PC-9 (cell line): ENCODE data around the gene DNAI1. TPM values are rescaled to one million over a fixed set of nuclear protein-coding genes. Genes with fewer than 3 reads are reported as not detected.

ENCODE experiments used
- BruUV-seq: library from RNA; stranded (reverse); fragments of 400-500 nt; replicated peaks from 2 replicates; lab custom pipeline; 2021; lab: Mats Ljungman, UMichigan
- CTCF ChIA-PET: fragments of 300-600 bp; sonication (Branson Sonifier 250); formaldehyde crosslinking; loops from one replicate; lab custom pipeline; 2022; ENCODE audit warnings: antibody characterized with exemption; lab: Charles Lee
- POLR2A ChIA-PET: fragments of 300-600 bp; sonication (Branson Sonifier 250); formaldehyde crosslinking; loops from one replicate; lab custom pipeline; 2022; ENCODE audit warnings: antibody characterized with exemption; ENCODE audit not compliant: unreplicated experiment; lab: Charles Lee
- DNase-seq, 2 experiments: peaks; one replicate each; pipeline versions ENCODE4 v3.0.0 to v3.0.0-alpha.2; 2015 to 2022; ENCODE audit warnings: mixed read lengths in 1 of 2
- H2AFZ ChIP-seq: fragments of 200-600 bp; sonication (generic); 2 replicates; pipeline ENCODE4 v1.8.1; 2017; ENCODE audit warnings: antibody characterized with exemption
- H3F3A ChIP-seq: fragments of 200-600 bp; sonication (generic); 2 replicates; pipeline ENCODE4 v1.8.1; 2017; ENCODE audit warnings: antibody characterized with exemption, mild to moderate bottlenecking, low read depth; ENCODE audit not compliant: insufficient read depth
- H3K27ac ChIP-seq: fragments of 200-600 bp; sonication (generic); 2 replicates; pipeline ENCODE4 v1.6.1; 2016; ENCODE audit warnings: mixed run types
- H3K27me3 ChIP-seq: fragments of 200-600 bp; sonication (generic); 2 replicates; pipeline ENCODE4 v1.6.1; 2016; ENCODE audit warnings: low read depth, mixed run types; ENCODE audit not compliant: insufficient read depth
- H3K36me3 ChIP-seq: fragments of 200-600 bp; sonication (generic); 2 replicates; pipeline ENCODE4 v1.6.1; 2016; ENCODE audit warnings: low read depth, mixed run types
- H3K4me1 ChIP-seq: fragments of 200-600 bp; sonication (generic); replicated peaks from 2 replicates; pipeline ENCODE4 v1.6.1; 2016; ENCODE audit warnings: mixed run types; ENCODE audit not compliant: insufficient read depth
- H3K4me2 ChIP-seq: fragments of 200-600 bp; sonication (generic); 2 replicates; pipeline ENCODE4 v1.6.1; 2017; ENCODE audit warnings: mixed run types
- H3K4me3 ChIP-seq: fragments of 200-600 bp; sonication (generic); 2 replicates; pipeline ENCODE4 v1.6.1; 2016; ENCODE audit warnings: mixed run types
- H3K79me2 ChIP-seq: fragments of 200-600 bp; sonication (generic); 2 replicates; pipeline ENCODE4 v1.6.1; 2017; ENCODE audit warnings: low read depth, mixed run types
- H3K9me2 ChIP-seq: fragments of 200-600 bp; sonication (generic); 2 replicates; pipeline ENCODE4 v1.8.1; 2017; ENCODE audit warnings: mild to moderate bottlenecking; ENCODE audit not compliant: insufficient read depth
- H3K9me3 ChIP-seq: fragments of 200-600 bp; sonication (generic); 2 replicates; pipeline ENCODE4 v1.8.1; 2016; ENCODE audit warnings: low read depth; ENCODE audit not compliant: insufficient read depth
- H4K20me1 ChIP-seq: fragments of 200-600 bp; sonication (generic); 2 replicates; pipeline ENCODE4 v1.8.1; 2017; ENCODE audit not compliant: insufficient read depth
- CTCF ChIP-seq: fragments of 200-600 bp; sonication (generic); conservative IDR thresholded peaks from 2 replicates; pipeline ENCODE4 v1.6.1; 2017; ENCODE audit warnings: mixed run types, antibody characterized with exemption, mild to moderate bottlenecking, moderate library complexity
- EZH2 ChIP-seq: fragments of 200-600 bp; sonication (generic); IDR thresholded peaks from 2 replicates; pipeline ENCODE4 v1.8.0; 2017; ENCODE audit warnings: antibody characterized with exemption, low read depth
- intact Hi-C: fragments of 100-400 bp; cut with micrococcal nuclease; formaldehyde crosslinking; loops from one replicate; pipeline ENCODE4 v1.10.0; 2022; ENCODE audit not compliant: unreplicated experiment
- total RNA-seq: library from RNA; stranded (reverse); gene quantifications from 2 replicates; pipeline ENCODE4 v1.2.3, GENCODE V29; 2021

DNAI1 gene
- total RNA-seq, 1 experiment from 2014 or later: 1.6 TPM

GRCh38 chr9:34452568-34452967 is 6.0 kb upstream of the DNAI1 start:
- no peaks in the 10 kb centered on the region for H3K9me2 ChIP-seq
- no peak overlapping the region for H3K27ac ChIP-seq
- intact Hi-C loops: no loop called here
- no peaks in the 10 kb centered on the region for H4K20me1 ChIP-seq
- peaks cover 26% of the 10 kb centered on the region for H3K4me1 ChIP-seq
- H3K79me2 ChIP-seq: peaks cover 71% of the 10 kb centered on the region
- peaks cover 20% of the 10 kb centered on the region; the same call in 1 of the 2 replicates for H3F3A ChIP-seq
- no peaks in the 10 kb centered on the region for H3K36me3 ChIP-seq
- no peaks in the 10 kb centered on the region for H3K27me3 ChIP-seq
- no peak for DNase-seq
- CTCF ChIA-PET: no interaction called here
- TF ChIP-seq EZH2 (no peak), CTCF (no peak)
- H3K4me2 ChIP-seq: no peak overlapping the region
- H3K4me3 ChIP-seq: no peak overlapping the region
- no peaks in the 10 kb centered on the region for H3K9me3 ChIP-seq
- no peak overlapping the region for H2AFZ ChIP-seq
- POLR2A ChIA-PET: no interaction called here
- BruUV-seq: no TSS peak

GRCh38 chr9:34454571-34455065 is 4.0 kb upstream of the DNAI1 start:
- Histone ChIP-seq H3K9me3 (no peaks in the 10 kb centered on the region), H3K4me3 (no peak overlapping the region), H3K4me2 (no peak overlapping the region), H3F3A (peaks cover 20% of the 10 kb centered on the region; the same call in 1 of the 2 replicates), H3K4me1 (peaks cover 26% of the 10 kb centered on the region), H2AFZ (no peak overlapping the region), H3K27me3 (no peaks in the 10 kb centered on the region), H3K27ac (no peak overlapping the region), H3K9me2 (no peaks in the 10 kb centered on the region), H3K79me2 (peaks cover 59% of the 10 kb centered on the region), H4K20me1 (no peaks in the 10 kb centered on the region), H3K36me3 (no peaks in the 10 kb centered on the region)
- intact Hi-C loops: no loop called here
- DNase-seq: peak; percentile 31 to 46
- BruUV-seq: no TSS peak
- TF ChIP-seq EZH2 (no peak), CTCF (peak; percentile 25; the same call in 1 of the 2 replicates)
- POLR2A ChIA-PET: interaction anchor here (0.7 kb wide), 1 partner anchor 336 kb away, joined by 3 read pairs; no protein-coding TSS in a partner anchor
- CTCF ChIA-PET: interaction anchor here (1.1 kb wide), 1 partner anchor 23 kb away, joined by 4 read pairs; no protein-coding TSS in a partner anchor

- no peaks in the 10 kb centered on the region for H3K36me3 ChIP-seq
- CTCF ChIA-PET: no interaction called here
- POLR2A ChIA-PET: no interaction called here
- DNase-seq: no peak
- BruUV-seq: no TSS peak
- peaks cover 17% of the 10 kb centered on the region for H3K4me1 ChIP-seq
- H3K27me3 ChIP-seq: no peaks in the 10 kb centered on the region
- no peaks in the 10 kb centered on the region for H3K9me2 ChIP-seq
- no peaks in the 10 kb centered on the region for H3K9me3 ChIP-seq
- H3K27ac ChIP-seq: no peak overlapping the region
- H3K4me3 ChIP-seq: no peak overlapping the region
- no peaks in the 10 kb centered on the region for H4K20me1 ChIP-seq
- no peak for TF ChIP-seq EZH2
- no peak for TF ChIP-seq CTCF
- H3K79me2 ChIP-seq: peaks cover 44% of the 10 kb centered on the region
- no peak overlapping the region for H2AFZ ChIP-seq
- intact Hi-C loops: no loop called here
- peak overlapping the region; percentile 86 for H3K4me2 ChIP-seq
- H3F3A ChIP-seq: peaks cover 14% of the 10 kb centered on the region; the same call in 1 of the 2 replicates
Observed at GRCh38 chr9:34456151-34456550, 2.5 kb upstream of the DNAI1 start.
